ENCODE results near the gene BTK.

BTK gene

DNA sequence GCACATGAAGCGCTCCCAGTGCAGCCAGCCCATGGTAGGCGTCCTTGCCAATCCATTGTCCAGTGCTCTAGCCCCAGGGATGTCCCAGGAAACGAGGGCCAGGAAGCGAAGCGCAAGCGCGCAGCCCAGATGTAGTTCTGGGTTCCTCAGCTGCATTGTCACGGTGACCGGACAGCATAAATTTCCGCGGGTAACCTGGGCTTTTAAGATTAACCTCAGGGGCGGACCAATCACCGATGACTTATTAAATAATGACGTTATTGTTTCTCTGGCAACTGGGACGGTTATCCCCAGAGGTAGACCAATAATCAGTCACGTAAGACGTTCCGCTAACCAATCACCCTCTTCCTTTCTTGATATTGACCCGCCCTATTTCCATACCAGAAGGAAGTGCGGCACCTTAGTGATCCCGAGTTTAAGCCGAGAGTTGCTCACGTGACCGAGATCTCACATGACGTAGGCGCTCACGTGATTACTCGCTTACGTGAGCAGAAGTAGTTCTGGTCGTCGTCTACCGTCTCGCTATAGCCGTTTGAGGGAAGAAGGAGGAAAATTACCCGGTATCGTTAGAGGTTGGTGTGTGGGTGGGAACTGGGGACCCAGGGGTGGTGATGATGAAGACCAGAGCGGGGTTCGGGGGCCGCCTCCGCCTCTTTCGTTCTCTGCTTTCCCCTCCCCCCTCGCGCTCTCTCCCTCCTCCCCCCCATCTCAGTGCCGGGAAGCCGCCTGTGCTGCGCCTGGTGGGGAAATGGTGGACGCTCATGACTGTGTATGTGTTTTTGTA, 21.9 kb upstream of the BTK start, which contains the start of the genes GLA and HNRNPH2:
Gene GLA, minus strand, starts transcription at position 178 of the 784 bp plus-strand sequence. Its CDS starts 22 bp downstream, at position 156.
Gene HNRNPH2, plus strand, starts transcription at position 475 of the 784 bp plus-strand sequence. CDS start 3,767 bp downstream, outside the sequence.
- H3K27ac ChIP-seq (ENCODE audit: low read depth, low read length), result peak within 1 kb of the TSS; percentile 83
- peaks cover 62% of the 10 kb centered on the region for H3K79me2 ChIP-seq (ENCODE audit: insufficient read depth, low read length)

GRCh38 chrX:101407167-101407747, 21.3 kb upstream of the BTK start:
- Histone ChIP-seq H3K27ac (ENCODE audit: low read depth, low read length) (peak overlapping the region; percentile 48), H3F3A (ENCODE audit: insufficient read depth) (no peaks in the 10 kb centered on the region), H3K36me3 (ENCODE audit: low read length) (no peaks in the 10 kb centered on the region), H3K4me3 (ENCODE audit: insufficient read depth, low read length, poor library complexity, severe bottlenecking) (peak overlapping the region; percentile 88), H4K20me1 (ENCODE audit: low read depth, low read length) (no peaks in the 10 kb centered on the region), H3K9me3 (ENCODE audit: insufficient read depth, low read length) (no peaks in the 10 kb centered on the region), H3K9me2 (replicated peaks; ENCODE audit: insufficient read depth, low read length) (no peaks in the 10 kb centered on the region), H3K4me2 (ENCODE audit: low read depth, low read length, poor library complexity, severe bottlenecking) (peak overlapping the region; percentile 93), H3K27me3 (ENCODE audit: low read length) (no peaks in the 10 kb centered on the region), H2AFZ (ENCODE audit: low read depth, low read length, severe bottlenecking) (peak overlapping the region; percentile 69), H3K79me2 (ENCODE audit: insufficient read depth, low read length) (peaks cover 58% of the 10 kb centered on the region), H3K9ac (ENCODE audit: low read length) (peak overlapping the region; percentile 86)
- TF ChIP-seq EZH2phosphoT487 (conservative IDR thresholded peaks at IDR 0.05; ENCODE audit: low read length) (no peak), CTCF (IDR thresholded peaks at IDR 0.05; ENCODE audit: insufficient read depth, low read length, poor library complexity, severe bottlenecking) (no peak)

More for the DNA sequence above, 21.9 kb upstream of the BTK start, which contains the start of the genes GLA and HNRNPH2:
- Histone ChIP-seq H3K4me2 (ENCODE audit: low read depth, low read length, poor library complexity, severe bottlenecking) (peak within 1 kb of the TSS; percentile 93), H3K27me3 (ENCODE audit: low read length) (no peaks in the 10 kb centered on the region), H3F3A (ENCODE audit: insufficient read depth) (no peaks in the 10 kb centered on the region), H3K4me3 (ENCODE audit: insufficient read depth, low read length, poor library complexity, severe bottlenecking) (peak within 1 kb of the TSS; percentile 88), H3K36me3 (ENCODE audit: low read length) (no peaks in the 10 kb centered on the region), H3K9me2 (replicated peaks; ENCODE audit: insufficient read depth, low read length) (no peaks in the 10 kb centered on the region), H2AFZ (ENCODE audit: low read depth, low read length, severe bottlenecking) (peak within 1 kb of the TSS; percentile 69), H3K9ac (ENCODE audit: low read length) (peak within 1 kb of the TSS; percentile 86), H4K20me1 (ENCODE audit: low read depth, low read length) (no peaks in the 10 kb centered on the region), H3K9me3 (ENCODE audit: insufficient read depth, low read length) (no peaks in the 10 kb centered on the region)
- no peak for TF ChIP-seq EZH2phosphoT487 (conservative IDR thresholded peaks at IDR 0.05; ENCODE audit: low read length)
- TF ChIP-seq CTCF (IDR thresholded peaks at IDR 0.05; ENCODE audit: insufficient read depth, low read length, poor library complexity, severe bottlenecking), result no peak

GRCh38 chrX:101399825-101400224, 13.8 kb upstream of the BTK start:
- Histone ChIP-seq H3K27me3 (ENCODE audit: low read length) (no peaks in the 10 kb centered on the region), H4K20me1 (ENCODE audit: low read depth, low read length) (no peaks in the 10 kb centered on the region), H3F3A (ENCODE audit: insufficient read depth) (peaks cover 37% of the 10 kb centered on the region), H3K9me2 (replicated peaks; ENCODE audit: insufficient read depth, low read length) (no peaks in the 10 kb centered on the region), H3K9me3 (ENCODE audit: insufficient read depth, low read length) (no peaks in the 10 kb centered on the region), H3K4me3 (ENCODE audit: insufficient read depth, low read length, poor library complexity, severe bottlenecking) (no peak overlapping the region), H3K27ac (ENCODE audit: low read depth, low read length) (no peak overlapping the region), H3K79me2 (ENCODE audit: insufficient read depth, low read length) (no peaks in the 10 kb centered on the region), H2AFZ (ENCODE audit: low read depth, low read length, severe bottlenecking) (no peak overlapping the region), H3K36me3 (ENCODE audit: low read length) (no peaks in the 10 kb centered on the region), H3K9ac (ENCODE audit: low read length) (no peak overlapping the region), H3K4me2 (ENCODE audit: low read depth, low read length, poor library complexity, severe bottlenecking) (no peak overlapping the region)
- no peak for TF ChIP-seq CTCF (IDR thresholded peaks at IDR 0.05; ENCODE audit: insufficient read depth, low read length, poor library complexity, severe bottlenecking)
- no peak for TF ChIP-seq EZH2phosphoT487 (conservative IDR thresholded peaks at IDR 0.05; ENCODE audit: low read length)

Data from SU-DHL-6 (cell line).